Stimulated activated naive CD4-positive, alpha-beta T cell (primary cell): ENCODE results near the gene ADGRG1.
"Not testable (repeated sequence)": the region's sequence is repeated elsewhere in the genome, so short reads cannot be mapped to it uniquely, and the experiment has no call there.

Source experiments
- DNase-seq, 6 experiments: peaks; one replicate each; lab custom pipeline; 2025; lab: John Stamatoyannopoulos, UW

ADGRG1 gene

DNA sequence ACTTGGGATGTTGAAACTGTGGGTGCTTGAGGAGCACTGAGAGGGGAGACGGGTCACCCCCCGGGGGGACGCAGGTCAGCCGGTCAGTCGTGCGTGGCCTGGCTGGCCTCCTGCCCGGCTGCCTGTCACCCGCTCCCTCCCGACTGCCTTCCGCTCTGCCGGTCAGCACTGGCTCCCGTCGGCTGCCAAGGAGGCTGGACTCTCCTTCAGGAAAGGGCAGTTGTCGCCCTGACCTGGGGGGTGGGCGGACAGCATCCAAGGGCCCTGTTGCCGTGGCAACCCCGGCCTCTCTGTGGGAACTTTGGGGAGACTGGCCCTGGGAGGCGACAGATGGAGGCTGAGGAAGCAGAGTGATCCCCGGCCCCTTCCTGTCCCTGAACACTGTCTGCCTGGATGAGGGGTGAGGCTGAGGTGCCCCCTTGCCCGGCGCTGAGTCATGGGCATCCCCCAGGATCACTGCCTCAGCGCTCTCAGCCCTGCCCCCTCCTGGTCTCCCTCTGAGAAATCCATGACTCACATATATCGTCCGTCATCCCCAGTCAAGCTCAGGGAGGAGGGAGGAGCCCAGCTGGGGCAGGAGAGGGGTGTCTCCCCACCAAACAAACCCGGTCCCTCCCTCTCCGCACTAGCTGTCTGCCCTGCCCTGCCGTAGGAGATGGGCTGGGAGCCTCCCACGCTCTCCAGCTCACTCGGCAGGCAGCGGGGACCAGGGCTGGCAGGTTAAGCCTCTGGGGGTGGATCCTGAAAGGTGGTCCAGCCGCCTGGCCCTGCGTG, at the start of gene ADGRG1:
Gene ADGRG1 (plus strand): TSS at position 623 of the 774 bp plus-strand sequence. CDS start 21,658 bp downstream, outside the sequence.
- no peak for DNase-seq

DNA sequence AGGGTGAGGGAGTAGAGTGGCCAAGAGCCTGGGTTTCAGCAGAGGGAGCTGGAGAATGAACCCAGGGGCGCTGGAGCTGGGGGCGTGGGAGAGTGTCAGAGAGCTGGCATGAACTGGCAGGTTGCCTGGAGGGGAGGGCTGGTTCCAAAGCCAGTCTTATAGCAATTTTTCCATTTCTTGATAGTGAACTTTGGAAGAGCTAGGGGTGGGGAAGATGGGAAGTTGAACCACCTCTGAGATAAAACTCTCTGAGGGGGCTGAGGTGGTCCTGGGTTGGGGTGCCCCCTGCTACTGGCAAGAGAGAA, 49.1 kb upstream of the ADGRG1 start:
- no peak for DNase-seq

DNA sequence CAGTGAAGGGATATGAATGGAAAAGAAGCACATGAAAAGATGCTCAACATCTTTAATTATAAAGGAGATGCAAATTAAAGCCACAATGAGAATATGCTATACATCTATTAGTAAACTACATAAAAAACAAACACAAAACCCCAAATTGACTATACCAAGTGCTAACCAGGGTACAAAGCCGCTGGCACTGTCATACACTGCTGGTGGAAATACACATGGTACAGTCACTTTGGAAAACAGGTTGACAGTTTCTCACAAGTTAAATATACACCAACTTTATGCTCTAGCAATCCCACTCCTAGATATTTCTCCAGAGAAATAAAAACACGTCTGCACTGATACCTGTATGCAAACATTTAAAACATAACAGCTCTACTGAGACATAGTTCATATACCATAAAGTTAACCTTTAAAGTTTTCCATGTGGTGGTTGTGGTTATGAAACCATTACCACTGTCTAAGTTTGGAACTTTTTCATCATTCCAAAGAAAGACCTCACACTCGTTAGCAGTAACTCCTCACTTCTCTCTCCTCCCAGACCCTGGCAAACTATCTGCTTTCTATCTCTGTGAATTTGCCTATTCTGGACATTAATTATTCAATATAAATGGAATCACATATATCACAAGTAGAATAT, 43.3 kb upstream of the ADGRG1 start:
- no peak for DNase-seq

DNA sequence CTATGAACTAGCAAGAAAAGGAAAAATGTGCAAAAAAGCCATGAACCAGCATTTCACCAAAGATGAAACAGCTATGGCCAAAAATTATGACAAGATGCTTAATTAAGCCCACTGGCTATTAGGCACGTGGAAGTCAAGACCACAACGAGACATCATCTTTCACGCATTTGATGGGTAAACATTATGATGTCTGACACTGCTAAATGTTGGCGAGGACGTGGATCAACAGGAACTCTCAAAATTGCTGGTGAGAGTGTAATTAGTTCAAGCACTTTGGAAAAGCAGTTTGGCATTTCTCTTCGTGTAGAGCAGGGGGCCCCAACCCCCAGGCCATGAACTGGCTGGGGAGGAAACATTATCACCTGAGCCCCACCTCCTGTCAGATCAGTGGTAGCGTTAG, 39.6 kb upstream of the ADGRG1 start:
- DNase-seq, result no peak

DNA sequence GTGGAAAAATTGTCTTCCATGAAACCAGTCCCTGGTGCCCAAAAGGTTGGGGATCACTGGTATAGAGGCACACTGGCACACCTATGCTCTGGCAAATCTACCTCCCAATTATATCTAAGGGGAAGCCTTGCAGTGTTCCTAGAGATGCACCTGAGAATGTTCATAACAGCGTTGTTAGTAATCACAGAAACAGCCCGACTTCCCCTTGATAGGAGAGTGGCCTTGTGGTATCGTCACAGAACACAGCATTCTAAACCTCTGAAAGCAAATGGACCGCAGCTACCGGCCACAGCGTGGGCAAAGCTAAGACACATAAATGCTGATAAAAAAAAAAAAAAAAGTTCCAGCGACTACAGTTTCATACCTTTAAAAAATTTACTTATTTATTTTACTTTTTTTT, 39.1 kb upstream of the ADGRG1 start:
- DNase-seq, result no peak

DNA sequence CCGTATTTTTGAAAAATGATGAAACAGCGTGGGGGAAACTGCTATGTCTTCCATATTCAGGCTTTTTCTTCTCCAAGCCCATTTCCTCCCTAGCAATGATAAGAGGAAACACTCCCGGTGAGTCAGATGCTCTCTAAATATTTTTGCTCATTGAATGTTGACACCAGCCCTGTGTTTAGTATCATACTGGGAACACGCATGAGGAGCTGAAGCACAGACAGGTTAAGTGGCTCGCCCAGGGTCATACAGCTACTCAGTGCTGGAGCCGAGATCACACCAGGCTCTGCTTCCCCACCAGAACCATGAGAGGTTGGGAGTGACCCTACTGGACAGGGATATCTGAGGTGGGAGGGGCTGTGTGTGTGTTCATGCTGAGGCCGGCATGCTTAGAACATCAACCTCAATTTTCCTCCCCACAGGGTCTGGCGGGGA, 37.8 kb upstream of the ADGRG1 start:
- DNase-seq, result no peak

DNA sequence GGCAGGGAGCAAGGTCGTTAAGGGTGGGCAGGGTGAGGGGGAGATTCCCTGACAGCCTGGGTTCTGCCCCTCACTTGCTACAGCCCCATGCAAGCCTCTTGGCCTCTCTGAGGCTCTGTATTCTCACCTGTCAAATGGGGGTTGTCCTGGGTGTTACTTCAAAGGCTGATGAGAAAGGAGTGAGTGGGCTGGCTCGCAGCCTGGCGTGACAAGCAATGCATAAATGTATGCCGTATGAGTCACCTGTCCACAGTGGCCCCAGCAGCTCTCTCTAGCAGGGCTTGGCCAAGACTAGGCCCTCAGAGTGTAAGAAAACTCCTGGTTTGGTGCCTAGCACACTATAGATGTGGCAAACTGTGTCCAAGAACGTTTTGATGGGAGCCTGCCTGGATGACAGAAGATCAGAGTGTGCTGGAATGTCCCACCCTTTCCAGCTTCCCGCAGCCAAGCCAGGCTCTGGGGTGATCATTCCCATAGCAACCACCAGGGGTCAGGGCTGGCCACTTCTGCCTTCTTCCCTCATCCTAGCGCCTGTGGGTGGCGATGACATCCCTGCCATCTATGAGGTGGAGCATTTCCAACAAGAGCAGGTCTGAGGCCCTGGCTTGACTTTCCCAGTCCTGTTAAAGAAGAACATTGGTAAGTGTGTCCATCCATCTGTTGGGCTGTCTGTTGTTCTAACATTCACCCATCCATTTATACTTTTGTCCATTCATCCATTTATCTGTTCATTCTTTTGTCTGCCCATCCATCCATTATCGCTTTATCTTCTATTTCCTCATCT, 37.2 kb upstream of the ADGRG1 start:
- peak; percentile 13 to 54 (median 33) for DNase-seq

DNA sequence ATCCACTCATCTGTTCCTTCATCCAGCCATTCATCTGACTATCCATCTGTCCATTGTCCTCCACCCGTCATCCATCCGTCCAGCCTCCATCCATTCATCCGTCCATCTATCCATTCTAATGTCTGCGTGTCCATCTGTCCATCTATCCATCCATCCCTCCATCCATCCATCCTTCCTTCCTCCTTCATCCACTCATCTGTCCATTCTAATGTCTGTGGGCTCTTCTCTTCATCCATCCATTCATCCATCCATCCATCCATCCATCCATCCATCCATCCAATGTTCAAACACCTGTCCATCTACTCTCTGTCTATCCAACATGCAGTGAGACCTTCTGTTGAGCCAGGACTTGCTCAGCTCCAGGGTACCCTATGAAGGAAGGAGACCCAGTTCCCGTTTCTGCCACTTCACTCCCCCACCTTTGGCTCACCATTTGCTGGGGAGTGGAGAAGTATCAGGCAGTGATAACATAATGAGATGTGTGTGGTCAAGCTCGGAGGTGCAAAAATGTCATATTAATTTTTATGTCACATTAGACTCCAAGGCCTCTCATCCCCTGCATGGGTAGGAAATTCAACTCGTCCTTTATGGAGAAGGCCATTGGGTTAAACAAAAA, 36.5 kb upstream of the ADGRG1 start:
- no peak for DNase-seq

DNA sequence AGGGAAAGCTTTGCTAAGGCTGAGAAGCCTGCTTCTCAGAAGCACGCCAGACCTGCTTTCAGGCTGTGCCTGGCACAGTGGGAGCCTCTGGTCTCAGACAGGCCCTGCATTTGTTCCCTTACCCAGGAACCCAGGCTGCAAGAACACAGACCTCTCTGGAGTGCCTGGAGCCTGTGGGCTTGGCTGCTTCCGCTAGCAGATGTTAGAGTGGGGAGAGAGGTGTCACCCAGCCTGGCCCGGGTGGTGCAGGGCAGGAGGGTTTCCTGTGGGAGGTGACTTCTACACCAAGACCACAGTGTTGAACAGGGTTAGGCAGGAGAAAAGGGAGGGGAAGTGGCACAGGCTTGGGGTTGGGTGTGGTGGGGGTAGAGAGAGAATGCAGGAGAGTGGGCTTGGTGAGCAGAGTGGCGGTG, 35.8 kb upstream of the ADGRG1 start:
- DNase-seq, result peak in 5 of 6 experiments; percentile 12 to 72 (median 67)

DNA sequence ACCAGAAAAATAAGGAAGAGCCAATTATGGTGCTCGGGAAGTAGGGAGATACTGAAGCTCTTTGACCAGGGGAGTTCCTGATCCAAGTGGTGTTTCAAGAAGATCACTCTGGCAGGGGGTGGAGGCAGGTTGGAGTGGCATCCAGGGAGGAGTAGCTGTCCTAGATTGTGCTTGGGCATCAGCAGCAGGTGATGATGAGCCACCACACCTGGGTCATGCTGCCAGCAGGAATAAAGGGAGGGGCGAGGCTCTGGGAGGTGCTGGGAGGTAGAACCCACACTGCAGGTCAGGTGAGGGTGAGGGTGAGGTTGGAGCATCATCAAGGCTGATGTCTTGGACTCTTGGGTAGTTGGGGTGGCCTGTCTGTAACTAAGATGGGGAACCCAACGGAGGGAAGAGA, 35.4 kb upstream of the ADGRG1 start:
- no peak for DNase-seq

DNA sequence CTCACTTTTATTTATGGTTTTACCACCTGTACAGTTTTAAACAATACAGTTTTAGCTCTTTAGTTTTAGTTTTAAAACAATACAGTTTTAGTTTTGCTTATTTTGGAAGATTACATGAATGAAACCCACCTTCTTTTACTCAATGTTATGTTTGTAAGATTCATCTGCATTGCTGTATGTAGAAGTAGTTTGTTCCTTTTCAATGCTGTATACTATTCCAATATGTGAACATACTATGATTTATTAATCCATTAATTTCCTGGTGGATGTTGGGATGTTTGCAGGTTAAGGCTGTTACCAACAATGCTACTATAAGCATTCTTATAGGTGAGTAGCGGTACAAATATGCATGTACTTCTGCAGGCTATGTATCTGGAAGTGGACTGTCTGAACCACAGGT, 34.4 kb upstream of the ADGRG1 start:
- DNase-seq, result no peak

DNA sequence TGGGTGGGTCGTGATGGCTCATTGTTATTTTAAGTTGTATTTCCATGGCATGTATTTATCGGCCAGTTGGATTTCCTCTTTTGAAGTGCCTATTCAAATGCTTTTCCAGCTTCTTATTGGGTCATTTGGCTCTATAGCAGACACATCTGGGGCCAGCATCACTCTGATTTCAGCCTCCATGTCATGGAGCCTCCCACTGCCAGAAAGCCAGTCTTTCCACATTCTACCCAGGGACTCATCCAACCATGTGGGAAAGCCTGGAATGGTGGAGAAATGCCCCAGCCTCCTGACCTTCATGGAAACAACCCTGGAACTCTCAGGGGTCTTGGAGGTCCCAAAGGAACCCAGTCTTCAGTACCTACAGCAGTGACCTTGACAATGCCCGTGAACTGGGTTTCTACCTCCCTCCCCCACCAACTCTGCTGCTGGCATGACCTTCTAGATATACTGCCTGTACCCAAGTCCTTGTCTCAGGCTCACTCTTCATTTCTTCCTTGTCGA, 33.8 kb upstream of the ADGRG1 start:
- no peak for DNase-seq

DNA sequence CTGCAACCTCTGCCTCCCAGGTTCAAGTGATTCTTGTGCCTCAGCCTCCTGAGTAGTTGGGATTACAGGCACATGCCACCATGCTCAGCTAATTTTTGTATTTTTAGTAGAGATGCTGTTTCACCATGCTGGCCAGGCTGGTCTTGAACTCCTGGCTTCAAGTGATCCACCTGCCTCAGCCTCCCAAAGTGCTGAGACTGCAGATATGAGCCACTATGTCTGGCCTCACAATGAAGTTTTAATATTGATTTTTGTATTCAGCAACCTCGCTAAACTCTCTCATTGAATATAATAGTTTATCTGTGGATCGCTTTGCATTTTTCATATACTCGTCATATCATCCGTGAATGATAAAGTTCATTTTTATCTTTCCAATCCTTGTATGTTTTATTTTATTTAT, 32.2 kb upstream of the ADGRG1 start:
- DNase-seq, result not testable (repeated sequence)

DNA sequence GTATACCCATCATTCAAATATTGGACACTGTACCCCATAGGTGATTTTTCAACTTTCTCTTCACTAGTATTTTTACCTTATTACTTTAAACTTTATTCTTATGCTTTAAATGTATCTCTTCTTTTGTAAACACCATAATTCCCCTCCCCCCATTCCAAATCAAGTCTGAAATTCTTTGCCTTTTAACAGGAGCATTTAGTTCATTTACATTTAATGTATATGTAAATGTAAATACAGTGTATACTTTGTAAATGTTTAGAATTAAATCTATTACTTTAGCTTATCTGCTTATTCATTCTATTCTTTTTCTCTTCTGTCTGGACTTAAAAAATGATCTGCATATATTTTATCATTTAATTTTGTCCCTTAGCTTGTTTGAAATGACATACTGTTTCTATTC, 30.0 kb upstream of the ADGRG1 start:
- DNase-seq, result no peak

DNA sequence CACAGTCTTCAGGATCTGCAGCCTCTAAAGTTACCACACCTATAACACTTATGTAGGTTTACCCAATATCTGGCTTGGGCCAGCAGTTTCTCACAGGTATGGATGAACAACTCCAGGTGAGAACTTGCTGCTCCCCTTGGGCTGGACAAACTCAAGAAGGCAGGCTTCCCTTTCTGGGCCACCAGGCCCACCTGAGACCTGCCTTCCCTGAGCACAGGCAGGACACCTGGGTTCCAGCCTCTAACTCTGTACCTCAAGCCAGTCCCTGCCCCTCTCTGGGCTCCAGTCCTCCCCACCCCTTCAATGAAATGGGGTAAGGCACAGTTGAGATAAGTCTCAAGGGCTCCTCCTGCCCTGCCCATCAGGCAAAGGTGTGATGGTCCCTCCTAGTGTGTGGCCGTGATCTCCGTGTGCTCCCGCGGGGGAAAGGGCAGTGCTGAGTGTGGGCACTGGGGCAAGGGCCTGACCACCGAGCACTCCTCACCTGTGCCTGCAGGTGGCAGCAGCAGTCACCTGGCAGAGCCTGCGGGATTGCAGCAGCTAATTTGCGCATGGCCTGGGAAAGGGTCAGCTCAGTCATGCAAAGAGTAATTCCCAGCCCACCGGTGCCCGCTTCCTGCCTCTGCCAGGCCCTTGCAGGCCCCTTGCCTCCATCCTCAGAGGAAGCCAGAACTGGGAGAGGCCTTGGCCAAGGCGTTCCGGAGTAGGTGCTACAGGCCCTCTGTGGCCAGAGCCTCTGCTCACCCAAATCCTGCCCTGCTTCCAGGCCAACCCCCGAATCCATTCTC, 28.2 kb upstream of the ADGRG1 start:
- DNase-seq, result no peak

DNA sequence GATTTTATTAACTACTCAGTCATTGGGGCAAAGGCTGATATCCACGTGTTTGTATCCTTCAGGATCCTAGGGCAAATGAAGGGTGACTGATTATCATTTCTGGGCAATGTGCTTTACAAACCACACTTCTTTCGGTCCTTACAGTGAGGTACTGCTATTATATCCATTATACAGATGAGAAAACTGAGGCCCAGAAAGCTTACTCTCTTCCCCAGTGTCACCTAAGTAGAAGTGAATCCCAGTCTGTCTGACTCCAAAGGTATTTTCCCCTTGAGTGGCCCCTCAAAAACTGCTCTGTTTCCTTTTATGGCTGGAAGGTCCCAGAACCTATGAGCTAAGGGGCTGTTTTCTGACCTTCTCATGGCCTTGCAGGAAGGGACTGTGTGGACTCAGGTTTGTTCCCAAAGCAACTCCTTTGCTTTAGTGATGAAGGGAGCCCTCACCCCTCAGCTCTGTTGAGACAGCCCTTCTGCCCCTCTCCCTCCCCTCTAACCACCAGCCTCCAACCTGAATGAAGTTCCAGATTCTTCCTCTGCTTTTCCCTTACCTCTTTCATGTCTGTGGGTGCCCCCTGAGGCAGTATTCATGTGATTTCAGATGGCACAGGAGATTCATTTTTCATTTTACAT, 27.4 kb upstream of the ADGRG1 start:
- no peak for DNase-seq

DNA sequence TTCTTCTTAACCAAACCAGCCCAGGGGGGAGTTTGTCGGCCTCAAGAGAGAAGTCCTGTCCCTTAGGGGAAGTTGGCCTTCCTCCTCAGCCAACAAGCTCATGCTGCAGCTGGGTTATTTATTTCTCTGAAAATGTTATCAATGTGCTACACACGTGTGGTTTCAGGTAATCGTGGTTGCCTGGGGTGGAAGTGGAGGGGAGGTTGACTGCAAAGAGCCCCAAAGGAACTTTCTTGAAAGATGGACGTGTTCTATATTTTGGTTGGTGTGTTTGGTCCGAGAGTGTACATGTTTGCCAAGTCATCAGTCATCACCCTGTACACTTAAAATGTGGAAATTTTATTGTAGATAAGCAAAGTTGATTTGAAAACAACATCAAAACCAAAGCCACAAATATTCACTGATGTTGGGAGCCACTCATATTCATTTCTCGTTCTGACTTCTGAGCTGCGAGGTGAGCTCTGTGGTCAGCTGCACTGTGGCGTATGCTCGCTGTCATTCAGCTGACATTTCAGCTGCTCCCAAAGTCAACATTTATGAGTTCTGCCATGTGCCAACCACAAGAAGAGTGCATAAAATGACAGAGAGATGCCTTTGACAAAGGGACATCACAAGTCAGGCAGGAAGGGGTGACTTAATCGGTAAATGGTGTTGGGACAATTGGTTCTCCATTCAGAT, 26.5 kb upstream of the ADGRG1 start:
- peak in 3 of 6 experiments; percentile 39 to 75 (median 56) for DNase-seq

DNA sequence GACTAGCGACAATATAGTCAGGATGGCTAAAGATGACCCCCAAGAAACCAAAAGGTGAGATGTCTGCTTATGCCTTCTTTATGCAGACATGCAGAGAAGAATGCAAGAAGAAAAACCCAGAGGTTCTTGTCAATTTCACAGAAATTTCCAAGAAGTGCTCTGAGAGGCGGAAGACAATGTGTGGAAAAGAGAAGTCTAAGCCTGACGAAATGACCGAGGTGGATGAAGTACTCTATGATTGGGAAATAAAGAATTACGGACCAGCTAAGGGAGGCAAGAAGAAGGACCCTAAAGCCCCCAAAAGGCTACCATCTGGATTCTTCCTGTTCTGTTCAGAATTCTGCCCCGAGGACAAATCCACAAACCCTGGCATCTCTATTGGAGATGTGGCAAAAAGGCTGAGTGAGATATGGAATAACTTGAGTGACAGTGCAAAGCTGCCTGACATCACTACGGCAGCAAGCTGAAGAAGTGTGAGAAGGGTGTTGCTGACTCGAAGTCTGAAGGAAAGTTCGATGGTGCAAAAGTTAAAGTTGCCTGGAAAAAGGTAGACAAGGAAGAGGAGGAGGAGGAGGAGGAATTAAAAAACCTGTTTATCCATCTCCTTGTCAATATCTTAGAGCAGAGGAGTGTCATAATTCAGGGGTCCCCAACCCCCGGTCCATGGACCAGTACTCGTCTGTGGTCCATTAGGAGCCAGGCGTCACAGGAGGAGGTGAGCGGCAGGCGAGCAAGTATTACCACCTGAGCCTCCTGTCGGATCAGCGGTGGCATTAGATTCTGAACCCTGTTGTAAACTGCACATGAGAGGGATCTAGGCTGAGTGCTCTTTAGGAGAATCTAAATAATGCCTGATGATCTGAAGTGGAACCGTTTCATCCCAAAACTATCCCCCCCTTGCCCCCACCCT, 25.1 kb upstream of the ADGRG1 start:
- DNase-seq, result no peak

DNA sequence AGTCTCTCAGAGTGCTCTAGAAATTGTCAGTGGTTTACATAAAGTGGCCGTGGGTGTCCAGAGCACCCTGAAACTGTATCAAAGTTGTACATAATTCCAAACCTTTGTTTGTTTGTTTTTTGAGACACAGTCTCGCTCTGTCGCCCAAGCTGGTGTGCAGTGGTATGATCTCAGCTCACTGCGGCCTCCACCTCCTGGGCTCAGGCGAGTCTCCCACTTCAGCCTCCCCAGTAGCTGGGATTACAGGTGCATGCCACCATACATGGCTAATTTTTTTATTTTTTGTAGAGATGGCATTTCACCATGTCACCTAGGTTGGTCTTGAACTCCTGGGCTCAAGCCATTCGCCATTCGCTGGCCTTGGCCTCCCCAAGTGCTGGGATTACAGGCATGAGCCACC, 24.3 kb upstream of the ADGRG1 start:
- DNase-seq, result no peak
